Common myeloid progenitor, CD34-positive (primary cell): ENCODE results near the gene ARHGDIA.
"Not testable (repeated sequence)": the region's sequence is repeated elsewhere in the genome, so short reads cannot be mapped to it uniquely, and the experiment has no call there.

Experiments
- CTCF ChIA-PET: fragments of 350-600 bp; sonication (Branson Sonifier 250); formaldehyde crosslinking; loops from one replicate; lab custom pipeline; 2021; ENCODE audit warnings: antibody characterized with exemption; lab: Charles Lee
- POLR2A ChIA-PET: fragments of 350-600 bp; sonication (Branson Sonifier 250); formaldehyde crosslinking; loops from one replicate; lab custom pipeline; 2021; ENCODE audit warnings: antibody characterized with exemption; lab: Charles Lee
- DNase-seq, 3 donors: peaks; one replicate each; pipeline versions ENCODE4 v3.0.0 to v3.0.0-alpha.2; 2013
- H3K27ac ChIP-seq, 2 experiments: 1 replicate in 1 of 2; 2 replicates in 1 of 2; pipeline ENCODE4 v1.7.0; 2013; ENCODE audit warnings: inconsistent platforms in 2 of 2, low read length in 2 of 2, mild to moderate bottlenecking in 2 of 2, low read depth in 1 of 2, moderate library complexity in 1 of 2; ENCODE audit not compliant: severe bottlenecking in 2 of 2, insufficient read depth in 1 of 2, poor library complexity in 1 of 2
- H3K27me3 ChIP-seq, 5 experiments: replicated peaks in 2 of 5; 1 replicate in 3 of 5; 2 replicates in 2 of 5; pipeline versions ENCODE4 v1.6.1 to v1.7.0; 2013; ENCODE audit warnings: low read length in 4 of 5, mild to moderate bottlenecking in 2 of 5, moderate library complexity in 2 of 5, inconsistent platforms in 1 of 5; ENCODE audit not compliant: insufficient read depth in 5 of 5, control insufficient read depth in 4 of 5
- H3K36me3 ChIP-seq, 4 experiments: 1 replicate in 2 of 4; 2 replicates in 2 of 4; pipeline versions ENCODE4 v1.6.1 to v1.7.0; 2013; ENCODE audit warnings: low read length in 3 of 4, control low read depth in 1 of 4, mild to moderate bottlenecking in 1 of 4; ENCODE audit not compliant: control insufficient read depth in 4 of 4, insufficient read depth in 4 of 4
- H3K4me1 ChIP-seq, 4 experiments: 1 replicate in 3 of 4; 2 replicates in 1 of 4; pipeline versions ENCODE4 v1.6.1 to v1.7.1; 2013; ENCODE audit warnings: low read length in 3 of 4, mild to moderate bottlenecking in 3 of 4, control low read depth in 1 of 4, inconsistent platforms in 1 of 4, moderate library complexity in 1 of 4; ENCODE audit not compliant: control insufficient read depth in 4 of 4, insufficient read depth in 4 of 4; ENCODE audit errors: control extremely low read depth in 1 of 4
- H3K4me3 ChIP-seq, 7 experiments: 1 replicate in 4 of 7; 2 replicates in 3 of 7; pipeline versions ENCODE4 v1.5.1 to v1.7.0; 2013; ENCODE audit warnings: mild to moderate bottlenecking in 7 of 7, low read length in 6 of 7, moderate library complexity in 6 of 7, inconsistent platforms in 2 of 7, low read depth in 2 of 7, control low read depth in 1 of 7; ENCODE audit not compliant: insufficient read depth in 4 of 7, control insufficient read depth in 1 of 7; ENCODE audit errors: extremely low read depth in 1 of 7
- H3K9me3 ChIP-seq, 5 experiments: 1 replicate in 4 of 5; 2 replicates in 1 of 5; pipeline versions ENCODE4 v1.6.1 to v1.7.1; 2013; ENCODE audit warnings: low read length in 4 of 5, mild to moderate bottlenecking in 2 of 5, inconsistent platforms in 1 of 5, low read depth in 1 of 5, moderate library complexity in 1 of 5; ENCODE audit not compliant: control insufficient read depth in 4 of 5, insufficient read depth in 2 of 5; ENCODE audit errors: control extremely low read depth in 1 of 5
- WGBS: methylation state at CpG from one replicate; pipeline ENCODE4 v1.1.5; 2013; ENCODE audit not compliant: insufficient coverage; 5-methylcytosine and 5-hydroxymethylcytosine counted together

The ARHGDIA gene

DNA sequence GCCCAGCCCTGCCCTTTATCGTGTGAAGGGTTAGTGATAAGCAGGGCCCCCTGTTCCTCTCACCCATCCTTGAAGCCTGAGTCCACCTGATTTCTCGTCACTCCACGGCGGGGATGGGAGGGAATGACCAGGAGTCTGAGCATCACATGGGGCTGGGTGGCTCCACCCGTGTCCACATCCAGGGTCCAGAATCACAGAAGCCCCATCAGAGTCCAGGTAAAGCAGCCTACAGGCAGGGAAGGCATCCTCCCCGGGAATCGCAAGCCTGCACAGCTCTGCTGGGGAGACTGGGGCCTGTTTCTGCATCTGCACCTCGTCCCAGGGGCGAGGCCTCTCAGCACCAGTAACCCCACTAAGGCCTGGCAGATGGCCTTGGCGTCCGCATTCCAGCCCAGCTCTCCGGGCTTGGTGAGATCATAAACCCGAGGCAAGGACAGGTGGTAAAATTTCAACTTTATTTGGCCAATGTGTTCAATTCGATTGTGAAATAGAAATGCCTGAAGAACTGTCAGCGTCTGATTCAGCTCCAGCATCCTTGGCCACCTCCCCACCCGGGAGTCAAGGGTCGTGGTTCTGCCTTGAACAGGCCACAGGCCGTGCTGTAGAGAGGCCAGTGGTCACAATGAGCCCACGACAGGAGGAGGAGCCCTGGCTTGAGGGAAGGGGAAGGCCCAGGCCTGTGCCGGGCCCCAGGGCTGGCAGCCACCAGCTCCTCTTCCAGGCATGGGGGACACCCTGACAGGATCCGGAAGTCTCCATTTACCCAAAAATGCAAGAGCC lies 28.2 kb downstream of the ARHGDIA start:
- CTCF ChIA-PET = interaction anchor here (0.7 to 1.4 kb wide), 2 partner anchors 10 to 14 kb away, joined by 3 read pairs; no protein-coding TSS in a partner anchor
- H3K36me3 ChIP-seq = peaks cover 15 to 54% (median 44%) of the 10 kb centered on the region in 4 experiments
- 93% methylated on average over 21 of the region's 21 CpGs for WGBS

DNA sequence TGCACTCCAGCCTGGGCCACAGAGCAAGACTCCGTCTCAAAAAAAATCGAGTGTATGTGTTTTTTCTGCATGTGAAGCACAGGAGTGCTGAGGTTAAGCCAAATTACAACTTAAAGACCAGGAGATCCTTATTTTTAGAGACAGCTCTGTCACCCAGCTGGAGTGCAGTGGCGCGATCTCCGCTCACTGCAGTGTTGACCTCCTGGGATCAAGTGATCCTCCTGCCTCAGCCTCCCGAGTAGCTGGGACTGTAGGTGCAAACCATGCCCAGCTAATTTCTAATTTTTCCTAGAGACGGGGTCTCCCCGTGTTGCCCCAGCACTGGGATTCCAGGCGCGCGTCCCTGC lies 28.8 kb downstream of the ARHGDIA start:
- Histone ChIP-seq H3K27me3 (no peaks in the 10 kb centered on the region), H3K36me3 (peaks cover 14 to 51% (median 42%) of the 10 kb centered on the region in 4 experiments), H3K9me3 (no peaks in the 10 kb centered on the region), H3K4me3 (no peak overlapping the region), H3K27ac (no peak overlapping the region), H3K4me1 (peaks cover 0 to 15% (median 1%) of the 10 kb centered on the region in 4 experiments)
- no peak for DNase-seq
- CTCF ChIA-PET = no interaction called here
- POLR2A ChIA-PET = interaction anchor here (0.7 to 1.8 kb wide), 4 partner anchors 9 to 256 kb away, joined by 3 to 5 read pairs (median 4); partner anchors contain the start of genes FASN and MCRIP1
- WGBS = 100% methylated on average over 10 of the region's 11 CpGs

More for the DNA sequence above, 28.2 kb downstream of the ARHGDIA start:
- POLR2A ChIA-PET = interaction anchor here (0.7 to 1.8 kb wide), 4 partner anchors 9 to 255 kb away, joined by 3 to 5 read pairs (median 4); partner anchors contain the start of genes FASN and MCRIP1
- H3K27ac ChIP-seq = no peak overlapping the region
- no peak overlapping the region for H3K4me3 ChIP-seq
- peaks cover 0 to 13% (median 1%) of the 10 kb centered on the region in 4 experiments for H3K4me1 ChIP-seq
- no peaks in the 10 kb centered on the region for H3K27me3 ChIP-seq
- no peaks in the 10 kb centered on the region for H3K9me3 ChIP-seq
- no peak for DNase-seq

DNA sequence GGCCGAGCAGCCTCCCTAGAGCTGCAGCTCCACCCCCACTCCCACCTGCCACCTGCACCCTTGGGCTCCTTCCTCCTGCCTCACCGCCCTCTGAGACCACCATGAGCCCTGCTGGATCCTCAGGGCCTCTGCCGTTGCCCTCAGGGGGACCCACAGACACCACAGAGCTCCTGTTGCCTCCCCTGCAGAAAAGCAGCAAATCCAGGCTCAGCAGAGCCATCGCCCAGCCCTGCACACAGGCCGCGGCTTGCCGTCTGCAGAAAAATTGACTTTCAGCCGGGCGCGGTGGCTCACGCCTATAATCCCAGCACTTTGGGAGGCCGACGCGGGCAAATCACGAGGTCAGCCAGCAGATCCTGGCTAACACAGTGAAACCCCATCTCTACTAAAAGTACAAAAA lies 29.3 kb downstream of the ARHGDIA start:
- POLR2A ChIA-PET = interaction anchor here (0.9 to 1.8 kb wide), 2 partner anchors 10 to 13 kb away, joined by 3 to 5 read pairs; no protein-coding TSS in a partner anchor
- CTCF ChIA-PET = no interaction called here
- peaks cover 9 to 46% (median 39%) of the 10 kb centered on the region in 4 experiments for H3K36me3 ChIP-seq

DNA sequence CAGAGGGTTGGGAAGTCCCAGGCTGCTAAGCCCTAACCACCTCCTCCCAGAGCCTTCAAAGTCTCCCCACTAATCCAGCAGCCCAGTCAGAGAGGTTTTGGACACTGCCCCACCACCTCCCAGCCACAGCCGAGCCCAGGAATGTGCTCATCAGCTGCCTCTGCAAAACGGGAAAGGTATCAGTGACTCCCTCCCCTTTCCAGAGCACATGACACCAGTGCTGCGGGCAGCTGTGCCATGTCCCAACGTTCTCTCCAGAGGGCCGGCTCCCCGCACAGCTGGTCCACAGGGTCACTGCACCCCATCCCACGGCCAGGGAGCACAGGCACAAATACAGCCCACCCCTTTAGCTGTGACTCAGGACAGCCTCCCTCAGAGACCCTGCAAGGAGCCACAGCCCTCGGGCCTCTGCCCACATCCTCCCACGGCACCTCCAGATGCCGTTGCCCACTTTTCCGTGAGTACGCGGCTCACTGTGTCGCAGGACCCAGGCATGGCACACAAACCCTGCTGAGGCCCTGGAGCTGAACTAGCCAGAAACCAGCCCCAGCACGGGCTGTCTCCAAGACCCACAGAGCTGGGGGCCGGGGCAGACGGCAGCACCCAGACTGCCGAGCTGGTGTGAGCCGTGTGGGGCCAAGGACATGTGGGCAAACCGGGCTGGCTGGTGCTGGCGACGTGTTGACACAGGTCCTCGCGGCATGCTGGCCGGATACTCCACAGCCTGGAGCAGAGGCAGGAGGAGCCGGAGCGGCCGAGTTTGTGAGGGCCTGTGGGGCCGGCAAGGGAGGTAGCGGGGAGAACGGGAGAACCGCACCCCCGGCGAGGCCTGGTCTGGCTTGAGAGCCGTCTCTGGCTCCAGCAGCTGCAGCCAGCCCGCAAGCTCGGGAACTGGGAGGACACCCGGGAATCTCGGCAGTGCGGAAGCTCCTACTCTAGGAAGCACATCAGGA lies 30.0 kb downstream of the ARHGDIA start:
- no peaks in the 10 kb centered on the region for H3K9me3 ChIP-seq
- H3K4me3 ChIP-seq = no peak overlapping the region
- H3K36me3 ChIP-seq = peaks cover 5 to 39% (median 32%) of the 10 kb centered on the region in 4 experiments
- 96% methylated on average over 29 of the region's 40 CpGs for WGBS
- peak in 2 of 3 donors; percentile 43 to 45 for DNase-seq
- ChIA-PET POLR2A (interaction anchor here (0.9 kb wide), 1 partner anchor 11 kb away, joined by 3 read pairs; no protein-coding TSS in a partner anchor), CTCF (no interaction called here)
- H3K27ac ChIP-seq = no peak overlapping the region
- no peaks in the 10 kb centered on the region for H3K27me3 ChIP-seq
- H3K4me1 ChIP-seq = peaks cover 0 to 15% (median 1%) of the 10 kb centered on the region in 4 experiments

More for the DNA sequence above, 29.3 kb downstream of the ARHGDIA start:
- H3K27me3 ChIP-seq = no peaks in the 10 kb centered on the region
- no peak overlapping the region for H3K27ac ChIP-seq
- DNase-seq = no peak
- no peak overlapping the region for H3K4me3 ChIP-seq
- peaks cover 0 to 15% (median 1%) of the 10 kb centered on the region in 4 experiments for H3K4me1 ChIP-seq
- 100% methylated on average over 13 of the region's 15 CpGs for WGBS
- no peaks in the 10 kb centered on the region for H3K9me3 ChIP-seq

DNA sequence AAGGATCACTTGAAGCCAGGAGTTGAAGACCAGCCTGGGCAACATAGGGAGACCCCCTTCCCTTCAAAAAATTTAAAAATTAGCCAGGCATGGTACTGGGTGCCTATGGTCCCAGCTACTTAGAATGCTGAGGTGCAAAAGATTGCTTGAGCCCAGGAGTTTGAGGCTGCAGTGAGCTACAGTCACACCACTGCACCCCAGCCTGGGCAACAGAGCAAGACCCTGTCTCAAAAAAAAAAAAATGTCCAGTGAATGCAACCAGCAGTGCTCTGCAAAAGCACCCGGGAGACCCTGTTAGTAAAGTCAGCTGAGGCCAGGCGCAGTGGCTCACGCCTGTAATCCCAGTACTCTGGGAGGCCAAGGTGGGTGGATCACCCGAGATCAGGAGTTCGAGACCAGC lies 31.1 kb downstream of the ARHGDIA start:
- not testable (repeated sequence) for H3K27me3 ChIP-seq, H3K27ac ChIP-seq, H3K4me3 ChIP-seq, H3K9me3 ChIP-seq, DNase-seq
- 100% methylated on average over 5 of the region's 5 CpGs for WGBS
- CTCF ChIA-PET = interaction anchor here (0.7 kb wide), 1 partner anchor 394 kb away, joined by 3 read pairs; no protein-coding TSS in a partner anchor
- peaks cover 0 to 15% (median 1%) of the 10 kb centered on the region in 4 experiments for H3K4me1 ChIP-seq
- peaks cover 0 to 28% (median 21%) of the 10 kb centered on the region in 4 experiments for H3K36me3 ChIP-seq
- POLR2A ChIA-PET = interaction anchor here (0.6 kb wide), 1 partner anchor 27 kb away, joined by 3 read pairs; no protein-coding TSS in a partner anchor

DNA sequence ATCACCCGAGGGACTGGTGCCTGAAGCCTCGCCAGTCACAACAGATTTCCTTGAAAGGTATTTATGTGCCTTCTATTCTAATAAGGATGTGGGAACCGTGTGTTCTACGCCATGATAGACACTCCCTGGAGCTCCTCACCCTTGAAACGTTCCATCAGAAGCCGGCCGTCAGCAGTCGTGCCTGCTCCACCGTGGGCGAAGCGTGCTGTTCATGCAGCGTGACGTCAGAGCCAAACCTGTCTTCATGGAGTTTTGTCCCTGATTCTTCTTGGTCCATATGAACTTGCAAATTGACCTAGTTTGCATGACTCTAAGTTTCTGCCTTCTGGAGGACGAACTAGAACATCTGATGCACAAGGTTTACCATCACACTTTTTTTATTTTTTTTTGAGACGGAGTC lies 31.8 kb downstream of the ARHGDIA start:
- ChIA-PET CTCF (interaction anchor here (0.7 kb wide), 1 partner anchor 395 kb away, joined by 3 read pairs; no protein-coding TSS in a partner anchor), POLR2A (no interaction called here)
- Histone ChIP-seq H3K4me3 (no peak overlapping the region), H3K4me1 (peaks cover 0 to 17% (median 2%) of the 10 kb centered on the region in 4 experiments), H3K27me3 (no peaks in the 10 kb centered on the region), H3K36me3 (peaks cover 0 to 21% (median 14%) of the 10 kb centered on the region in 4 experiments), H3K27ac (no peak overlapping the region), H3K9me3 (no peaks in the 10 kb centered on the region)
- 86% methylated on average over 15 of the region's 15 CpGs for WGBS
- DNase-seq = no peak
